IPS DF 6.9 (cell line): ENCODE results near the gene TMCC1.
"Not testable (repeated sequence)": the region's sequence is repeated elsewhere in the genome, so short reads cannot be mapped to it uniquely, and the experiment has no call there.

Experiments used
- DNase-seq: peaks from one replicate; pipeline ENCODE4 v3.0.0-alpha.2; 2013; ENCODE audit warnings: low read depth, low spot score
- H3K27ac ChIP-seq: one replicate; pipeline ENCODE4 v1.5.1; 2013; ENCODE audit warnings: low read length, control low read depth
- H3K27me3 ChIP-seq: 2 replicates; pipeline ENCODE4 v1.6.1; 2013; ENCODE audit warnings: mild to moderate bottlenecking, low read length; ENCODE audit not compliant: control insufficient read depth, insufficient read depth
- H3K36me3 ChIP-seq: 2 replicates; pipeline ENCODE4 v1.6.1; 2013; ENCODE audit warnings: low read length; ENCODE audit not compliant: control insufficient read depth, insufficient read depth
- H3K4me1 ChIP-seq: 2 replicates; pipeline ENCODE4 v1.6.1; 2013; ENCODE audit warnings: low read length; ENCODE audit not compliant: control insufficient read depth, insufficient read depth
- H3K4me3 ChIP-seq: 2 replicates; pipeline ENCODE4 v1.5.1; 2013; ENCODE audit warnings: mild to moderate bottlenecking, low read length
- H3K9me3 ChIP-seq: 2 replicates; pipeline ENCODE4 v1.6.1; 2013; ENCODE audit warnings: low read length, inconsistent platforms; ENCODE audit not compliant: control insufficient read depth, insufficient read depth
- WGBS: extraction: QIAGEN DNeasy Blood & Tissue Kit; methylation state at CpG from one replicate; pipeline ENCODE4 v1.1.7; 2013; ENCODE audit warnings: mixed read lengths, missing lambda C conversion rate; ENCODE audit not compliant: insufficient read length, insufficient coverage; 5-methylcytosine and 5-hydroxymethylcytosine counted together

The TMCC1 gene

DNA sequence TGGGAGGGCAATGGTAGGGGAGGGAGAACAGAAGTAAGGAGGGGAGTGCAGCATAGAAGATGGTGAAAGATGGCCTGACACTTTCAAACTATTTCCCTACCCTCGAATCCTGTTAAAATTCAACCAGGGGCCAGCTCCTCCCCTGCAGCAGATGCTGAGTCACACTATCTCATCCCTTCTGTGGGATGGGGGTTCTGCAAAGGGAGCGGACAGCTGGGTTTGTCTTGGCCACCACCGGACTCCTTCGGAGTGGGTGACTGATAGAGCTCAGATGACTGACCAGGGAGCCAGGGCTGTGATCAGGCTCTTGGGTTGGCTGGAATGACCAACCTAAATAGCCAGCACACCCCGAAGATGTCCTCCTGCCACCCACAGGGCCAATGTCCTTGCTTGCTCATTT, 33.6 kb upstream of the TMCC1 start:
- Histone ChIP-seq H3K27me3 (no peaks in the 10 kb centered on the region), H3K4me3 (no peak overlapping the region), H3K36me3 (no peaks in the 10 kb centered on the region), H3K9me3 (no peaks in the 10 kb centered on the region), H3K27ac (no peak overlapping the region), H3K4me1 (no peaks in the 10 kb centered on the region)
- no CpG with 5 or more reads among the region's 5 CpGs for WGBS
- no peak for DNase-seq

GRCh38 chr3:129919806-129920205, 26.3 kb upstream of the TMCC1 start:
- Histone ChIP-seq H3K27me3 (no peaks in the 10 kb centered on the region), H3K36me3 (no peaks in the 10 kb centered on the region), H3K9me3 (peaks cover 3% of the 10 kb centered on the region; the same call in 1 of the 2 replicates), H3K27ac (no peak overlapping the region), H3K4me3 (no peak overlapping the region), H3K4me1 (no peaks in the 10 kb centered on the region)
- no peak for DNase-seq
- no CpG with 5 or more reads among the region's 1 CpG for WGBS

- Histone ChIP-seq H3K4me3 (no peak overlapping the region), H3K27ac (no peak overlapping the region), H3K36me3 (no peaks in the 10 kb centered on the region), H3K27me3 (no peaks in the 10 kb centered on the region), H3K4me1 (no peaks in the 10 kb centered on the region), H3K9me3 (peaks cover 3% of the 10 kb centered on the region; the same call in 1 of the 2 replicates)
- DNase-seq = no peak
- 100% methylated on average over 1 of the region's 3 CpGs for WGBS
Observed at GRCh38 chr3:129919357-129919756, 25.8 kb upstream of the TMCC1 start.

GRCh38 chr3:129918461-129918860, 24.9 kb upstream of the TMCC1 start:
- H3K4me3 ChIP-seq = no peak overlapping the region
- H3K27ac ChIP-seq = no peak overlapping the region
- no CpG with 5 or more reads among the region's 8 CpGs for WGBS
- H3K36me3 ChIP-seq = no peaks in the 10 kb centered on the region
- no peak for DNase-seq
- H3K4me1 ChIP-seq = no peaks in the 10 kb centered on the region
- H3K27me3 ChIP-seq = no peaks in the 10 kb centered on the region
- H3K9me3 ChIP-seq = peaks cover 3% of the 10 kb centered on the region; the same call in 1 of the 2 replicates

- H3K4me1 ChIP-seq = no peaks in the 10 kb centered on the region
- no peaks in the 10 kb centered on the region for H3K27me3 ChIP-seq
- WGBS = no CpG with 5 or more reads among the region's 6 CpGs
- H3K27ac ChIP-seq = no peak overlapping the region
- no peaks in the 10 kb centered on the region for H3K36me3 ChIP-seq
- H3K9me3 ChIP-seq = peaks cover 3% of the 10 kb centered on the region; the same call in 1 of the 2 replicates
- H3K4me3 ChIP-seq = no peak overlapping the region
- DNase-seq = no peak
Observed at GRCh38 chr3:129917423-129918007, 24.0 kb upstream of the TMCC1 start.

- H3K27me3 ChIP-seq = no peaks in the 10 kb centered on the region
- DNase-seq = no peak
- no peak overlapping the region for H3K4me3 ChIP-seq
- H3K9me3 ChIP-seq = peaks cover 3% of the 10 kb centered on the region; the same call in 1 of the 2 replicates
- no peak overlapping the region for H3K27ac ChIP-seq
- WGBS = no CpG with 5 or more reads among the region's 3 CpGs
- no peaks in the 10 kb centered on the region for H3K4me1 ChIP-seq
- H3K36me3 ChIP-seq = no peaks in the 10 kb centered on the region
Observed at GRCh38 chr3:129913618-129914017, 20.1 kb upstream of the TMCC1 start.

DNA sequence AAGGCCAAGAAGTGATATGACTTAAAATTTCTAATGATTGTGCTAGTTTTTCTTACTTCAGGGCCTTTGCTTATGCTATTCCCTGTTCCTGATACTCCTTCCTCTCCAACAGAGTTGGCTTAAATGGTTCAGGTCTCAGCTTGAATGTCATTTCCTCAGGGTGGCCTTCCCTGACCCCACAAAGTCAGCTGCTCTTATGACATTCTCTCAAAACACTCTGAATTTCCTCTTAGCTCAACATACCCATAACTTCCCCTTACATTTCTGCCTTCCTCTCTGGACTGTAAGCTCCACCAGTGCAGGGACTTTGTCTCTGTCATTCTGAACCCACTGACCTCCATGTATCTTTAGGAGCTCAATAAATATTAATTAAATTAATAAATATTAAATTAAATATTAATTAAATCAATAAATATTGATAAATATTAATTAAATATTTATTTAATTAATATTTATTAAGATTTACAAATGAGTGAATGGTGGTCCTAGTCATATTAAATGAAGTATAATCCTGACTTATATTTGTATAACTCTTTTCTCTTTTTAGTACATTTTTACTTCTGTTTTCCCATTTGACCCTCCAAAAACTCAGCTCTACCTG, 17.9 kb upstream of the TMCC1 start:
- H3K27ac ChIP-seq = no peak overlapping the region
- DNase-seq = no peak
- no peaks in the 10 kb centered on the region for H3K36me3 ChIP-seq
- H3K4me3 ChIP-seq = no peak overlapping the region
- no peaks in the 10 kb centered on the region; the same call in 1 of the 2 replicates for H3K9me3 ChIP-seq
- H3K4me1 ChIP-seq = no peaks in the 10 kb centered on the region
- no peaks in the 10 kb centered on the region for H3K27me3 ChIP-seq

DNA sequence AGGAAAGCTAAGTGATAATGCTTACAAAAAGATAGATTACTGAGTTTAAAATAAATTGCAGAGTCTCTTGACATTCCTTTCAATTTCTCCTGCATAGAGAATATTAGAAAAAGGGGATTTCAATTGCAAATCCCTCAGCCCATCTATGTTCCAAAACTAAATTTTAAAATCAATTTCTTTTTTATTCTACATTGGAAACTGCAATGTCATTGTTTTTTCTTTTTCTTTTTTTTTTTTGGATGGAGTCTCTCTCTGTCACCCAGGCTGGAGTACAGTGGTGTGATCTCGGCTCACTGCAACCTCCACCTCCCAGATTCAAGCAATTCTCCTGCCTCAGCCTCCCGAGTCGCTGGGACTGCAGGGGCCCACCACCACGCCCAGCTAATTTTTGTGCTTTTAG, 15.7 kb upstream of the TMCC1 start:
- no CpG with 5 or more reads among the region's 4 CpGs for WGBS
- not testable (repeated sequence) for DNase-seq, H3K4me3 ChIP-seq, H3K4me1 ChIP-seq, H3K27ac ChIP-seq, H3K36me3 ChIP-seq, H3K27me3 ChIP-seq, H3K9me3 ChIP-seq

- Histone ChIP-seq H3K4me1 (no peaks in the 10 kb centered on the region), H3K9me3 (no peaks in the 10 kb centered on the region; the same call in 1 of the 2 replicates), H3K27ac (no peak overlapping the region), H3K36me3 (no peaks in the 10 kb centered on the region), H3K4me3 (no peak overlapping the region), H3K27me3 (no peaks in the 10 kb centered on the region)
- no peak for DNase-seq
- no CpG with 5 or more reads among the region's 1 CpG for WGBS
Observed at GRCh38 chr3:129908417-129908816, 14.9 kb upstream of the TMCC1 start.

- no CpG with 5 or more reads among the region's 4 CpGs for WGBS
- not testable (repeated sequence) for H3K36me3 ChIP-seq
Observed at GRCh38 chr3:129901272-129901671, 7.8 kb upstream of the TMCC1 start.

GRCh38 chr3:129897026-129897425, 3.5 kb upstream of the TMCC1 start:
- Histone ChIP-seq H3K27ac (no peak overlapping the region), H3K27me3 (no peaks in the 10 kb centered on the region), H3K9me3 (no peaks in the 10 kb centered on the region; the same call in 1 of the 2 replicates), H3K4me3 (no peak overlapping the region), H3K36me3 (no peaks in the 10 kb centered on the region), H3K4me1 (no peaks in the 10 kb centered on the region)
- no CpG with 5 or more reads among the region's 3 CpGs for WGBS
- DNase-seq = no peak

More at GRCh38 chr3:129901272-129901671, 7.8 kb upstream of the TMCC1 start:
- H3K9me3 ChIP-seq, H3K4me1 ChIP-seq, H3K27ac ChIP-seq, H3K4me3 ChIP-seq, DNase-seq, H3K27me3 ChIP-seq: not testable (repeated sequence)
